Adrenal gland (tissue), 5 donors: ENCODE data around the gene NCEH1.
"Not testable (repeated sequence)": the region's sequence is repeated elsewhere in the genome, so short reads cannot be mapped to it uniquely, and the experiment has no call there.

Experiments used
- CTCF ChIP-seq, 6 experiments: fragments of 450-650 bp in 4 of 6; fragments of 200-600 bp in 2 of 6; sonication (generic) in 1 of 6; IDR thresholded peaks; 1 replicate in 5 of 6; 2 replicates in 1 of 6; pipeline versions ENCODE4 v1.5.1 to v1.8.0; 2016 to 2021; ENCODE audit warnings: antibody characterized with exemption in 6 of 6, mild to moderate bottlenecking in 2 of 6, moderate library complexity in 1 of 6
- POLR2A ChIP-seq, 2 donors: fragments of 450-650 bp; IDR thresholded peaks; one replicate each; pipeline ENCODE4 v1.6.1; 2017; ENCODE audit warnings: antibody characterized with exemption in 2 of 2, mild to moderate bottlenecking in 2 of 2, moderate library complexity in 1 of 2
- donor health status: DM: no; HTN: no; CAD: no.

GRCh38 chr3:172665510-172665909, 45.4 kb downstream of the NCEH1 start:
- TF ChIP-seq CTCF, POLR2A (IDR thresholded peaks at IDR 0.05): not testable (repeated sequence)
